ENCODE measurements around the gene BMP7.
"Not testable (repeated sequence)": the region's sequence is repeated elsewhere in the genome, so short reads cannot be mapped to it uniquely, and the experiment has no call there.

BMP7 gene

DNA sequence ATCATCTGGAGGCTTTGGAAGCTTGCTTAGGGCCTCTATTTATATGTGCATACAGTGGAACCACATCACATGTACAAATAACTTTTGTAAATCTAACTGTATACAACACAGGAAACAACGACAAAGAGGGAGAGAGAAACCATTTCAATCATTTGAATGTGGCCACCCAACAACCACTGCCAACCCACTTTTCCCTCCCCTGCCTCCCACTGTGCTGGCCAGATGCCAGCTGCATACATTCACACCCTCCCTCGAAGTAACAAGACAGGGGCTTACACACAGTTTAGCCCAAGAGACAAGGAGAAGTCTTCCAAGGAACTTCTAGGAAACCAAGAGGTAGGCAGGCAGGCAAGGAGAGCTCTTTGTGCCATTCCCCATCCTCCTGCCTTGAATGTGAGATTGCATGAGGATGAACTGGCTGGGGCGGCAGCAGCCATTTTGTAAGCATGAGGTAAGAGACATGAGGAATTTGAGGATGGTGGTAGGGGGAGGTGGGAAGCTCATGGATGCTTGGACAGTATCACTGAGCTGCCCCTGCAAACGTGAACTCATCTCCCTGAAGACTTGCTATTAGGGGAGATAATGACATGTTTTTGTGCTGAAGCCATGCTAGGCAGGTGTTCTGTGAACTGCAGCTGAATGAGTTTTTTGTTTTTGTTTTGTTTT lies 18.2 kb downstream of the BMP7 start:
- 98 to 100% methylated on average over 3 to 4 of the region's 4 CpGs for WGBS, 2 experiments (ENCODE audit: insufficient coverage in 2 of 2)

DNA sequence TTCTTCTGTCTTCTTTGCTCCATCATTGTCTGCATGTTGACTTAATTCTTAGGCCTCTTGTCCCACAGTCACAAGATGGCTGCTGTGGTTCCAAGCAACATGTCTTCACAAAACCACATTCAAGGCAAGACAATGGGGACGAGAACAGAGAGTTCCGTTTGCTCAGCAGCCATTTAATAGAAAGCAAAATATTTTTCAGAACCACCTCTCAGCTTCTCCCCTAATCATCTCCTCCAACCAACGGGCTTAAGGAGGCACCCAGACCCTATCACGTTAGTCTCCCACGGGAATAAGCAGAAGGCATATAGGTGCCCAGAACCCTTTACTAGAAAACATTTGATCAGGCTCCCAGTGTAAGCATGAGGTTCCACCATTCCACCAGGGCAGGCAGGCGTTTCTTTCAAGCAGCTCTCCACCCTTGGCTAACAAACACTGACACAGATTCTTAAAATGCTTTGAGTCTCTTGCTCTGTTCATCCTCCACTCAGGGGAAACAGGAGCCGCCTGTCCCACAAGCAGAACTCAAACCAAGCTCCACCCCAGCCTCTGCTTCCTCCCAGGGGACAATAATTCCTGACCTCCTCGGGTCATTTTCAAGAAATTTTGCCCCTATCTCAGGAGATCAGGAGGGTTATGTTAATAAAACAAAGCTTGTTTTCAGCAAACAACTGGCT lies 19.0 kb downstream of the BMP7 start:
- H3K4me3 ChIP-seq (ENCODE audit: extremely low read depth, insufficient read depth, low read length, poor library complexity, severe bottlenecking), result no peak overlapping the region
- H3K27ac ChIP-seq (ENCODE audit: low read depth, low read length, severe bottlenecking), result no peak overlapping the region
- H3K4me1 ChIP-seq (ENCODE audit: control insufficient read depth, insufficient read depth, low read length, poor library complexity, severe bottlenecking), result peaks cover 21% of the 10 kb centered on the region
- WGBS, 2 experiments (ENCODE audit: insufficient coverage in 2 of 2), result 86 to 98% methylated on average over 6 to 7 of the region's 8 CpGs
- no peaks in the 10 kb centered on the region for H3K36me3 ChIP-seq (ENCODE audit: control insufficient read depth, insufficient read depth, low read length)
- no peaks in the 10 kb centered on the region for H3K9me3 ChIP-seq (ENCODE audit: control insufficient read depth, low read length)

More for the DNA sequence above, 18.2 kb downstream of the BMP7 start:
- H3K27ac ChIP-seq (ENCODE audit: low read depth, low read length, severe bottlenecking), result no peak overlapping the region
- no peaks in the 10 kb centered on the region for H3K9me3 ChIP-seq (ENCODE audit: control insufficient read depth, low read length)
- H3K36me3 ChIP-seq (ENCODE audit: control insufficient read depth, insufficient read depth, low read length), result no peaks in the 10 kb centered on the region
- H3K4me3 ChIP-seq (ENCODE audit: extremely low read depth, insufficient read depth, low read length, poor library complexity, severe bottlenecking), result no peak overlapping the region
- H3K4me1 ChIP-seq (ENCODE audit: control insufficient read depth, insufficient read depth, low read length, poor library complexity, severe bottlenecking), result peaks cover 29% of the 10 kb centered on the region

GRCh38 chr20:57245997-57246396 lies 20.4 kb downstream of the BMP7 start:
- H3K36me3 ChIP-seq (ENCODE audit: control insufficient read depth, insufficient read depth, low read length), result no peaks in the 10 kb centered on the region
- no peaks in the 10 kb centered on the region for H3K9me3 ChIP-seq (ENCODE audit: control insufficient read depth, low read length)
- whole genome bisulfite sequencing, 2 experiments (ENCODE audit: insufficient coverage in 2 of 2), result 100% methylated on average over 4 of the region's 5 CpGs
- no peak overlapping the region for H3K27ac ChIP-seq (ENCODE audit: low read depth, low read length, severe bottlenecking)
- H3K4me3 ChIP-seq (ENCODE audit: extremely low read depth, insufficient read depth, low read length, poor library complexity, severe bottlenecking), result no peak overlapping the region
- peaks cover 8% of the 10 kb centered on the region for H3K4me1 ChIP-seq (ENCODE audit: control insufficient read depth, insufficient read depth, low read length, poor library complexity, severe bottlenecking)

- no peak overlapping the region for H3K4me3 ChIP-seq (ENCODE audit: extremely low read depth, insufficient read depth, low read length, poor library complexity, severe bottlenecking)
- no peaks in the 10 kb centered on the region for H3K36me3 ChIP-seq (ENCODE audit: control insufficient read depth, insufficient read depth, low read length)
- H3K9me3 ChIP-seq (ENCODE audit: control insufficient read depth, low read length), result peaks cover 4% of the 10 kb centered on the region
- no peak overlapping the region for H3K27ac ChIP-seq (ENCODE audit: low read depth, low read length, severe bottlenecking)
- no peaks in the 10 kb centered on the region for H3K4me1 ChIP-seq (ENCODE audit: control insufficient read depth, insufficient read depth, low read length, poor library complexity, severe bottlenecking)
- 40 to 60% methylated on average over 1 of the region's 3 CpGs for WGBS, 2 experiments (ENCODE audit: insufficient coverage in 2 of 2)
These were observed 21.7 kb downstream of the BMP7 start for GRCh38 chr20:57244627-57245214.

DNA sequence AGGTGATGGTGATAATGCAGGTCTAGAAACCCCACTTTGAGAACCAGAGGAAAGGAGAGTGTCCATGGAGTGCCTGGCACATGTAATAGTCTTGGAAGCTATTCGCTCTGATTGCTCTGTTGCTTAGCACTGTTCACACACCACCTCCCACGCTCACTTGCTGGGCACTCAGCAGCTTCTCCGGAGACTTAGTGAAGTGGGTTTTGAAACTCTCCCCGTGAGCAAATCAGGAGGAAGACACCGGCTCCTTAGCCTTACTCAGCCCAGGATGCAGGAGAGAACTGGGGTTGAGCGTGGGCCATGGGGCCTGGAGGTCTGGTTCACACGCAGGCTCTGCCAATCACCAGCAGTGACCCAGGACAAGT lies 22.2 kb downstream of the BMP7 start:
- 93 to 100% methylated on average over 1 to 5 of the region's 7 CpGs for WGBS, 2 experiments (ENCODE audit: insufficient coverage in 2 of 2)
- Histone ChIP-seq H3K27ac (ENCODE audit: low read depth, low read length, severe bottlenecking) (no peak overlapping the region), H3K4me3 (ENCODE audit: extremely low read depth, insufficient read depth, low read length, poor library complexity, severe bottlenecking) (no peak overlapping the region), H3K4me1 (ENCODE audit: control insufficient read depth, insufficient read depth, low read length, poor library complexity, severe bottlenecking) (no peaks in the 10 kb centered on the region), H3K9me3 (ENCODE audit: control insufficient read depth, low read length) (peaks cover 7% of the 10 kb centered on the region), H3K36me3 (ENCODE audit: control insufficient read depth, insufficient read depth, low read length) (no peaks in the 10 kb centered on the region)

- no peak overlapping the region for H3K27ac ChIP-seq (ENCODE audit: low read depth, low read length, severe bottlenecking)
- no peak overlapping the region for H3K4me3 ChIP-seq (ENCODE audit: extremely low read depth, insufficient read depth, low read length, poor library complexity, severe bottlenecking)
- H3K9me3 ChIP-seq (ENCODE audit: control insufficient read depth, low read length), result peaks cover 7% of the 10 kb centered on the region
- no peaks in the 10 kb centered on the region for H3K36me3 ChIP-seq (ENCODE audit: control insufficient read depth, insufficient read depth, low read length)
- H3K4me1 ChIP-seq (ENCODE audit: control insufficient read depth, insufficient read depth, low read length, poor library complexity, severe bottlenecking), result no peaks in the 10 kb centered on the region
- 87 to 94% methylated on average over 11 to 17 of the region's 17 CpGs for WGBS, 2 experiments (ENCODE audit: insufficient coverage in 2 of 2)
These were observed 22.8 kb downstream of the BMP7 start for GRCh38 chr20:57243480-57244220.

DNA sequence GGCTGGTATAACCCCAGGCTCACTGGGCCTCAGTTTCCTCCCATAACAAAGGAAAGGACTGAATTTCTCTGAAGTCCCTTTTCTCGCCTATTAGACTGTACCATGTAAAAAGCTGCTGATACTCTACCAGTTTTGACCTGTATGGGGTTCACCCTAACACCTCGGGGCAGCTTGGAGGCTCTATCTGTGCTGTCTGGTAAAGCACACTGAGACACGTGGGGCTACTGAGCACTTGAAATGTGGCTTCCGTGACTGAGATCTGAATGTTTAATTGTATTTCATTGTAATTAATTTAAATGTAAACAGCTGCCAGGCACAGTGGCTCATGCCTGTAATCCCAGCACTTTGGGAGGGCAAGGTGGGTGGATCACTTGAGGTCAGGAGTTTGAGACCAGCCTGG lies 24.0 kb downstream of the BMP7 start:
- WGBS, 2 experiments (ENCODE audit: insufficient coverage in 2 of 2), result 82 to 89% methylated on average over 3 to 4 of the region's 4 CpGs
- H3K27ac ChIP-seq (ENCODE audit: low read depth, low read length, severe bottlenecking), result no peak overlapping the region
- H3K36me3 ChIP-seq (ENCODE audit: control insufficient read depth, insufficient read depth, low read length), result no peaks in the 10 kb centered on the region
- peaks cover 7% of the 10 kb centered on the region for H3K9me3 ChIP-seq (ENCODE audit: control insufficient read depth, low read length)
- no peak overlapping the region for H3K4me3 ChIP-seq (ENCODE audit: extremely low read depth, insufficient read depth, low read length, poor library complexity, severe bottlenecking)
- H3K4me1 ChIP-seq (ENCODE audit: control insufficient read depth, insufficient read depth, low read length, poor library complexity, severe bottlenecking), result no peaks in the 10 kb centered on the region

DNA sequence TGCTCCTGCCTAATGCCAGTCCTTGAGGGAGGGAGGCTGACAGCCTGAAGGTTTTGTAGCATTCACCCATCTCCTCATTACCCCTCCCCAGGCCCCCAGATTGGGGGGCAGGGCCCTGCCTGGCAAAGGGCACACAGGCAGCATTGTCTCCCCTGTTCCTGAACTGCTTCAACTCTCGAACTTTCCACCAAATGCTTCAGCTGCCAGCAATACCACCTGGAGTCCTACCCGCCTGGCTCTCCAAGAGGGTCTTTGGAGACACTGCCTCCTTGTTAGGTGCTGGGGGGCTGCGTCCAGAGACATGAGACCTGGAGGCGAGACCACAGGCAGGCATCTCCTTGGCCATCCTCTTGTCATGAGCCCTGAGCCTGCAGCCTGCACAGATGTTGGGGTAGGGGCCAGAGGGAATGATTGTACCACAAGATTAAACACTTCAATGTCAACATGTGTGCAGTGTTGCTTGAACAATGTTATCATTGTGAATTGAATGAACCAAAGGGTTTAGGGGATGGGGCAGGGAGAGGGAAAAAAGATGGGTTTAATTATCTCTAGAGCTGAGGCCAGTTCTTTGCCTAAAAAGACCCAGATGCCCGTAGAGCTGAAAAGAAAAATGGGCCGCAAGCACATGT lies 25.0 kb downstream of the BMP7 start:
- Histone ChIP-seq H3K4me1 (ENCODE audit: control insufficient read depth, insufficient read depth, low read length, poor library complexity, severe bottlenecking) (no peaks in the 10 kb centered on the region), H3K36me3 (ENCODE audit: control insufficient read depth, insufficient read depth, low read length) (no peaks in the 10 kb centered on the region), H3K27ac (ENCODE audit: low read depth, low read length, severe bottlenecking) (no peak overlapping the region), H3K4me3 (ENCODE audit: extremely low read depth, insufficient read depth, low read length, poor library complexity, severe bottlenecking) (no peak overlapping the region), H3K9me3 (ENCODE audit: control insufficient read depth, low read length) (peaks cover 7% of the 10 kb centered on the region)
- 90 to 91% methylated on average over 5 to 6 of the region's 6 CpGs for WGBS, 2 experiments (ENCODE audit: insufficient coverage in 2 of 2)

- Histone ChIP-seq H3K9me3 (ENCODE audit: control insufficient read depth, low read length) (peaks cover 7% of the 10 kb centered on the region), H3K4me3 (ENCODE audit: extremely low read depth, insufficient read depth, low read length, poor library complexity, severe bottlenecking) (no peak overlapping the region), H3K27ac (ENCODE audit: low read depth, low read length, severe bottlenecking) (no peak overlapping the region), H3K4me1 (ENCODE audit: control insufficient read depth, insufficient read depth, low read length, poor library complexity, severe bottlenecking) (no peaks in the 10 kb centered on the region), H3K36me3 (ENCODE audit: control insufficient read depth, insufficient read depth, low read length) (no peaks in the 10 kb centered on the region)
- WGBS, 2 experiments (ENCODE audit: insufficient coverage in 2 of 2), result 84 to 90% methylated on average over 6 of the region's 8 CpGs
These were observed 25.7 kb downstream of the BMP7 start for GRCh38 chr20:57240581-57241362.

GRCh38 chr20:57239725-57240124 lies 26.7 kb downstream of the BMP7 start:
- 93 to 100% methylated on average over 1 of the region's 1 CpG for WGBS, 2 experiments (ENCODE audit: insufficient coverage in 2 of 2)
- not testable (repeated sequence) for H3K36me3 ChIP-seq (ENCODE audit: control insufficient read depth, insufficient read depth, low read length); H3K27ac ChIP-seq (ENCODE audit: low read depth, low read length, severe bottlenecking); H3K9me3 ChIP-seq (ENCODE audit: control insufficient read depth, low read length); H3K4me3 ChIP-seq (ENCODE audit: extremely low read depth, insufficient read depth, low read length, poor library complexity, severe bottlenecking); H3K4me1 ChIP-seq (ENCODE audit: control insufficient read depth, insufficient read depth, low read length, poor library complexity, severe bottlenecking)
